Panc1 (cell line): ENCODE results near the gene KRCC1.

Experiments used
- CTCF ChIP-seq: fragments of 450-650 bp; IDR thresholded peaks from 2 replicates; pipeline ENCODE4 v1.5.1; 2017; ENCODE audit warnings: mild to moderate bottlenecking
- POLR2AphosphoS5 ChIP-seq: IDR thresholded peaks from 2 replicates; pipeline ENCODE4 v1.6.1; 2012; ENCODE audit warnings: mild to moderate bottlenecking, low read depth, low read length, moderate library complexity
- REST ChIP-seq, 2 experiments: IDR thresholded peaks; 2 replicates each; pipeline ENCODE4 v1.6.1; 2011 to 2012; ENCODE audit warnings: low read depth in 2 of 2, control low read depth in 1 of 2, low read length in 1 of 2, mild to moderate bottlenecking in 1 of 2, moderate library complexity in 1 of 2; ENCODE audit not compliant: insufficient read depth in 1 of 2
- SIN3A ChIP-seq: IDR thresholded peaks from 2 replicates; pipeline ENCODE4 v1.6.1; 2012; ENCODE audit warnings: low read depth, mild to moderate bottlenecking, low read length, moderate library complexity, borderline replicate concordance; ENCODE audit not compliant: insufficient read depth
- TCF7L2 ChIP-seq: IDR thresholded peaks from 2 replicates; pipeline ENCODE4 v1.6.1; 2011; ENCODE audit warnings: mild to moderate bottlenecking, low read depth, low read length, inconsistent platforms

DNA sequence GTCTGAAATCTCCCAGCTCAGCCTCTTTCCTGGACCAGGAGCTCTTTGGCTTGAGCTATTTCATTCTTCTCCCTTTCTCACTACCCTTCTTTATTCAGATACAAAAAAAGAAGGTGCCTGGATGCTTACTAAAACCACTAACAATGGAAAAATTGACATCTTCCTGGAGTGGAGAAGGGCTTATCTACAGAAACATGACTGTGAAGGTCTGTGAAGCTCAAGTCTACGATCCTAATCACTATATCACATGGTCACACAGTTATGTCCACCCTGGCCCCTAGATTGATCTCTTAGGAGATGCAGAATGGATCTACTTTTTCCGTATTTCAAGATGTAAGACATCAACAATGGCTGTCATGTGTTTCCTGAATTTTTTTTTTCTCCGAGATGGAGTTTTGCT is 5.7 kb upstream of the KRCC1 start:
- TF ChIP-seq CTCF (no peak), POLR2AphosphoS5 (no peak), SIN3A (no peak), REST (IDR thresholded peaks at IDR 0.05; ENCODE audit: insufficient read depth in 1 of 2, low read depth in 2 of 2, low read length in 1 of 2) (no peak), TCF7L2 (no peak)
